Muscle layer of colon (tissue), 2 donors: ENCODE results near the gene MROH7.

ENCODE experiments used
- H3K27ac ChIP-seq: one replicate; pipeline ENCODE4 v1.7.0; 2013; ENCODE audit warnings: low read depth, mild to moderate bottlenecking, low read length, moderate library complexity
- H3K27me3 ChIP-seq, 2 donors: one replicate each; pipeline ENCODE4 v1.7.0; 2013; ENCODE audit warnings: low read length in 2 of 2, mild to moderate bottlenecking in 2 of 2; ENCODE audit not compliant: insufficient read depth in 2 of 2, control insufficient read depth in 1 of 2
- H3K36me3 ChIP-seq: one replicate; pipeline ENCODE4 v1.7.0; 2013; ENCODE audit warnings: mild to moderate bottlenecking, low read length; ENCODE audit not compliant: insufficient read depth
- H3K4me1 ChIP-seq: one replicate; pipeline ENCODE4 v1.7.0; 2013; ENCODE audit warnings: mild to moderate bottlenecking, low read length; ENCODE audit not compliant: insufficient read depth
- H3K4me3 ChIP-seq, 2 donors: one replicate each; pipeline ENCODE4 v1.7.0; 2013; ENCODE audit warnings: low read length in 2 of 2, low read depth in 1 of 2, mild to moderate bottlenecking in 1 of 2, moderate library complexity in 1 of 2
- H3K9ac ChIP-seq: one replicate; pipeline ENCODE4 v1.7.0; 2013; ENCODE audit warnings: low read length
- H3K9me3 ChIP-seq: one replicate; pipeline ENCODE4 v1.7.0; 2013; ENCODE audit warnings: mild to moderate bottlenecking, low read length
- donor health status: abdominal sarcoma.
- donor health status: Adenocarcinoma of cecum.

The MROH7 gene

DNA sequence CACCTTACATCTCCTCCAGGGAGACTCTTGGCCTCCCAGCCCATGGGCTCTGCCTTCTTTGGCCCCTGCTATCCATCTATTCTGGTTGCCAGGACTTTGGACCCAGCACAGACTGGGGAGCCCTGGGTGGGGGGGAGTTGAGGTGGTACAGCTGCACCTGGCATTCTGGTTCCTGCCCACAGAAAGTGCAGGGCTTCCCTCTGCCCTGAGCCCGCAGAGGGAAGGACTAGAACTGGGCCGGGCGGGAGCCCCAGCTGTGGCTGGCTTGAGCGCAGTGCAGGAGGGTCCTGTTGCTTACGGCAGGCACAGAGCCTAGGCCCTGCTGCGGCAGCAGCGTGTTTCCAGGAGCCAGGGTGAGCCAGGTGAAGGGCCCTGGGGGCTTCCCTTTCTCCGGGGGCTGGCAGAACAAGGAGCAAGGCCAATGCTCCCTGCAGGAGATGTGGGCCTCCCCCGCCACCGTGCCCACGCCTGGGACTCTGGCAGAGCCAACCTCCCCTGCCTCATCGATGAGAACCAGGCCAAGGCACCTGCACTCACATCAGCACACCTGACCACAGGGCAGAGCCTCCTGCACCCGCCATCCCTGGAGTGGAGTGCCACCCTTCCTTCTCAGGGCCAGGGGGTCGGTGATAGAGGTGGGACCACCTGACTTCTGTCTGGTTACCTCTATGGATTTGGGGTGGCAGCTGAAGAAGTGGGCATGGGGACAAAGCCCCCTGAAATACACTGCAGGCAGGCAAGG is 106.7 kb downstream of the MROH7 start:
- Histone ChIP-seq H3K27me3 (no peaks in the 10 kb centered on the region), H3K4me1 (peaks cover 11% of the 10 kb centered on the region), H3K4me3 (no peak overlapping the region), H3K36me3 (no peaks in the 10 kb centered on the region), H3K9ac (no peak overlapping the region), H3K27ac (no peak overlapping the region), H3K9me3 (no peaks in the 10 kb centered on the region)

- no peaks in the 10 kb centered on the region for H3K27me3 ChIP-seq
- no peak overlapping the region for H3K4me3 ChIP-seq
- no peak overlapping the region for H3K27ac ChIP-seq
- no peaks in the 10 kb centered on the region for H3K36me3 ChIP-seq
- peaks cover 11% of the 10 kb centered on the region for H3K4me1 ChIP-seq
- no peak overlapping the region for H3K9ac ChIP-seq
- no peaks in the 10 kb centered on the region for H3K9me3 ChIP-seq
Observed at GRCh38 chr1:54750596-54750995, 109.0 kb downstream of the MROH7 start.

DNA sequence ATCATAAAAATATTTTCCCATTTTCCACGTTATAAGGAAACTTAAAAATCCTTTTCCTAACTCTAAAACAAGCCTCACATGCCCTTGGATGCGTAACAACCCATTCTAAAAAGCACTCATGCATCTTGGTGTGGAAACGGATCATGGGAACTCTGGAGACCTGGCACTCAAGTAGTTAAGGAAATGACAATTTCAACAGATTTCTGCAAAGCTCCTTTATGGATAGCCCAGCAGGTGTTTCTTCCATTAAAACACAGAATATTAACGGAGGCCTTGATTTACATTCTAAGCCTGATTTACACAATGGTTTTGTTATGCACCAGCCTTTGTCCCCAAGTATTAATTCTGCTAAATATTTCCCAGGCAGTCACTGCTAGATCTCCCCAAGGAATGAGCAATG is 109.8 kb downstream of the MROH7 start:
- Histone ChIP-seq H3K9ac (no peak overlapping the region), H3K4me1 (peaks cover 11% of the 10 kb centered on the region), H3K27me3 (no peaks in the 10 kb centered on the region), H3K9me3 (no peaks in the 10 kb centered on the region), H3K27ac (no peak overlapping the region), H3K4me3 (no peak overlapping the region), H3K36me3 (no peaks in the 10 kb centered on the region)

DNA sequence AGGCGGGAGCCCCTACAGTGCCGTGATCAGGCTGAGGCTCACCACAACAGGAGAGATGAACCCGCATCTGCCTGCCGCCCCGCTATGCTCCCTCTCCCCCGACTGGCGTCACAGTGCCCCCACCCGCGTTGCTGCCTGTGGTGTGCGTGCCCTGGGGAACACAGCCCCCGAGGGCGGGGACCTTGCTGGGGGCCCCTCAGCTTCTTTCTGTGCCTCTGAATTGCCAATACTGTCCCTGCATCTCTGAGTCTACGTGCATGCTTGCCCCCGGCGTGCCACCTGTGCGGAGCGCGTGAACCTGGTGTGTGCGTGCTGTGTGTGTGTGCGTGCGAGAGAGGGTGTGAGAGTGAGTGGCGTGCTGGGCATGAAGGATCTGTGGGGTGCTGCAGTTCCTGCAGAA is 112.5 kb downstream of the MROH7 start:
- Histone ChIP-seq H3K9ac (no peak overlapping the region), H3K9me3 (no peaks in the 10 kb centered on the region), H3K4me1 (no peaks in the 10 kb centered on the region), H3K27me3 (no peaks in the 10 kb centered on the region), H3K36me3 (peaks cover 19% of the 10 kb centered on the region), H3K27ac (no peak overlapping the region), H3K4me3 (no peak overlapping the region)

DNA sequence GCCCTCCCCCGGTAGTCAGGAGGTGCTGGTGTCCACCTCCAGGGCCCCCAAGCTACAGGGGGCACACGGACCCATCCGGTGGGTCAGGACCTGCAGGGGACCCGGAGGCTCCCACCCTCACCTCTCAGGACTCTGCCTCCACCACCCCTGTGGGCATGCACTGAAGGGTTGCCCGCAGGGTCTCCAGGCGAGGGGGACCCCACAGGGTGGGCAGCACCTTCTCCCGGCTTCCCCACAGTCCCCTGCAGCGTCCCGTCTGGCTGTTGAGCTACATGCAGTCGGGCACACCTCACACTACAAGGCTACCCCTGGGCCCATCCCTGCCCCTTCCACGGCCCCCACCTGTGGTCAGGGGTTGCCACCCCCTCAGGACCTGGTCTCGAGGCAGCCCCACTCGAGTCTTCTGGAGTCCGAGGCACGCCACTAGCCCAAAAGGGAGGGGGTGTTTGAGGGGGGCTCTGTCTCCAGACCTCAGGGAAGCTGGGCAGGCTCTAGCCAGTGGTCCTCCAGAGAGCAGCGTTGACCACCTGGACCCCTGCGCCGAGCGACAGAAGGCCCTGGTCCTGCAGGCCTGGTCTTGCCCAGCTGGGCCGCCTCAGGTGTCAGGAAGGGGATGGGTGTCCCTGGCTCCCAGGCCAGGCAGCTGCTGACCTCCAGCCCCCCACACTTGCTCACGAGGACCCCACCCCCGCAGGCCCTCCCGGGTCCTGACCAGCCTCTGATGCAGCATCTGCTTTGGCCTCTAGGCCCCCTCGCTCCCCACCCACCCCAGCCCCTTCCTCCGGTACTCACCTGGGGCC is 113.1 kb downstream of the MROH7 start:
- Histone ChIP-seq H3K27ac (no peak overlapping the region), H3K9me3 (no peaks in the 10 kb centered on the region), H3K27me3 (no peaks in the 10 kb centered on the region), H3K4me3 (no peak overlapping the region), H3K4me1 (no peaks in the 10 kb centered on the region), H3K36me3 (peaks cover 19% of the 10 kb centered on the region), H3K9ac (no peak overlapping the region)

GRCh38 chr1:54757833-54758232 is 116.2 kb downstream of the MROH7 start:
- Histone ChIP-seq H3K27ac (no peak overlapping the region), H3K27me3 (no peaks in the 10 kb centered on the region), H3K9ac (no peak overlapping the region), H3K4me1 (peaks cover 2% of the 10 kb centered on the region), H3K36me3 (peaks cover 19% of the 10 kb centered on the region), H3K4me3 (no peak overlapping the region), H3K9me3 (no peaks in the 10 kb centered on the region)

DNA sequence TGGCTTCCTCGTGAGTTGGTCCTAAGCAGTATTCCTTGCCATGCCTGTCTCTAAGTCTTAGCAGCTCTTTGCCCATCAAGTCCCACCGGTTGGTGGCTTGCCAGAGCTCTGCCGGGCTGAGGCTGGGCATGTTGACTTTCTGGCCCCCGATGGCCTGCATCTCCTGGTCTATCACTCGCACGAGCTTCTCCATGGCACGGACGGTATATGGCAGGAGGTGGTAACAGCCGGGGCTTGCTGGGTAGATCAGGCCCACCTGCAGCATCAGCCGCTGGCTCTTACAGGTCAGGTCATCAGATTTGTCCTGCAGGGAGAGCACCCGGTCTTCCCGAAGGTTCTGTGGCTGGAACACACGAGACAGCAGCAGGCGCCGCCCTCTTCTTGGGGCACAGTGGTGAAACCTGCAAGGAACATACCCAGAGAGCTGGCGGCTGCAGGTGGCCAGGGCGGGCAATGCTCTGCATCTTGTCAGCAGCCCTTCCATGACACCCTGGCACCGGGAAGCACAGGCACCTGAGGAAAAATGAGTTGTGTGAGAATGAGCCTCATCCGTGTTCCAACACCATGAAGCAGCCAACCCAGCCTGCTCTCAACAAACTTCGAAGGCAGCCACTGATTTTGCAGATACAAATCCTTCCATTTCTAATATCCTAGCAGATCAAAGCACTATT is 117.2 kb downstream of the MROH7 start:
- Histone ChIP-seq H3K4me1 (peaks cover 11% of the 10 kb centered on the region), H3K27me3 (no peaks in the 10 kb centered on the region), H3K9me3 (no peaks in the 10 kb centered on the region), H3K4me3 (no peak overlapping the region), H3K27ac (no peak overlapping the region), H3K9ac (no peak overlapping the region), H3K36me3 (peaks cover 19% of the 10 kb centered on the region)
